NK-92 (cell line): ENCODE data around the gene SRF.

ENCODE experiments used
- DNase-seq: peaks from one replicate; lab custom pipeline; 2025; ENCODE audit not compliant: unreplicated experiment; lab: John Stamatoyannopoulos, UW

The SRF gene

DNA sequence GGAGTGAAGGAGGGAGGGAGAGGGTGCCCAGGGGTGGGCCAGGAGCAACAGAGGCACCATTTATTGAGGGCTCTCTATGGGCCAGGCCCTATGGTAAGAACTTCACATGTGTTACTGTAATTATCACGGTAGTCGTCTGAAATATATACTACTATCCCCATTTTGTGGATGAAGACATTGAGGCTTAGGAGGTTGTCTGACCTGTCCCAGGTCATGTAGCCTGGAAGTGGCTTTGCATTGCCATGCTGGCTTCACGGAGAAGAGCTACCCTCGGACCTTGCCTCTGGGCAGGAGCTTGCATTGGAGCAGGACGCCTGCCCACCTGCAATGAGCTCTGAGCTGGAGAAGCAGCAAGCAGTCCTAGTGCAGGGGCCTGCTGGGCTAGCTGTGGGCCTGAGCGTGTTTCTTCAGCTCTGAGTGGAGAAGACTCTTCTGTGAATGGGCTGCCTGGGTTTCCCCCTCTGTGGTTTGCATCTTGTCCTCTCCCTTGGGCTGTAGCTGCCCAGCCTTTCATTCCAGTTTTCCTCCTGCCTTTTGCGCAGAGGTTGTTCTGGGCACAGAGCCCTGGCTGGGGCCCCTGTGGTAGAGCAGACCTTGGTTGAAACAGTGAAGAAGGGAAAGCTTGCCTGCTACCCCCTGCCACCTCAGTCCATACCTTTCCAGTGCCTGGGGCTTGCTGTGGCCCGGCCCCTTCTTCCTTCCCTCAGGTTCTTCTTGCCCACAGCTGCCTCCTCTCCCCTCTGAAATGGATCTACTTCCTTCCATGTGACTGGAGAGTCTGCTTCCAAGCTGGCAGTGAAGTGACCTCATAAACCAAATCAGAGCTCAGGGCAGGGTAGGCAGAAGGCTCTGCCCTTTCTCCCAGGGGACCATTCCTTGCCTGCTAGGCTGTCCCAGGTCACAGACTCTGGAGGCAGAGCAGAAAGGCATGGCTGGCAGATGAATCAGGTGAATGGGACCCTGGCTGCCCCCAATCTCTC is 24.1 kb upstream of the SRF start:
- no peak for DNase-seq

DNA sequence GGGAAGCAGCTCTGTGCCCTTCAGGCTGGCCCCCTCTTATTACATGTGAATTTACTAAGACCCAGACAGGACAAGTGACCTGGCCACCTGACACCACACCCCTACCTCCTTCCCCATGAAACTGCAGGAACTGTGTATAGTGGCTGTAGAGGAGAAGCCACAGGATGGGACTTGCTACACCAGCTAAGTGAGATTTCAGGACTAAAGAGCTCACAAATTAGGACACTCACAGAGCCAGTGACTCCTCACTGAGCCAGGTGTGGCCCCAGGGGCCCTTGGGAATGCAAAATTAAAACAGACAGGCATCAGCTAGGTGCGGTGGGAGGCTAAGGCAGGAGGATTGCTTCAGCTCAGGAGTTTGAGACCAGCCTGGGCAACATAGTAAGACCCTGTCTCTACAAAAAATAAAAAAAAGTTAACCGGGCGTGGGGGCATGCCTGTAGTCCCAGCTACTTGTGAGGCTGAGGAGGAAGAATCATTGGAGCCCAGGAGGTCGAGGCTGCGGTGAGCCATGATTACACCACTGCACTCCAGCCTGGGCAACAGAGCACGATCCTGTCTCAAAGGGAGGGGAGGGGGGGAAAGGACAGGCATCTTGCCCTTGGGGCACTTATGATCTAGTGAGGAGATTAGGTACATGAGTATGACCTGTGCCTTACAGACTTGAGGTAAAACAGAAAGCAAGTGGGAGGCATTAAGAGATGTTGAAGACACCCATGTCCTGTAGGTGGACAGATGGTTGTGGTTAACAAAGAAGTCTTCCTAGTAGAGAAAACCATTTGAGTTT is 23.2 kb upstream of the SRF start:
- DNase-seq: no peak

DNA sequence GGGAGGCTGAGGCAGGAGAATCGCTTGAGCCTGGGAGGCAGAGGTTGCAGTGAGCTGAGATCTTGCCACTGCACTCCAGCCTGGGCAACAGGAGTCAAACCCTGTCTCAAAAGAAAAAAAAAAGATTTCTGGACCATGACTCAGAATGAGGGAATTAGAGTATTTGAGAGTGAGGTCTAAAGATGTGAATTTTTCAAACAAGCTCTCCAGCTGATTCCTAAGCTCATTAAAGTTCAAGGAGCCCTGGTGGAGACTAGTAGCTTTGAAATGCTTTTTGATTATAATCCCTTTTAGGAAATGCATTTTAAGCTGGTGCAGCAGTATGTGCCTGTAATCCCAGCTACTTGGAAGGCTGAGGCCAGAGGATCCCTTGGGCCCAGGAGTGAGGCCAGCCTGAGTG is 21.8 kb upstream of the SRF start:
- no peak for DNase-seq

DNA sequence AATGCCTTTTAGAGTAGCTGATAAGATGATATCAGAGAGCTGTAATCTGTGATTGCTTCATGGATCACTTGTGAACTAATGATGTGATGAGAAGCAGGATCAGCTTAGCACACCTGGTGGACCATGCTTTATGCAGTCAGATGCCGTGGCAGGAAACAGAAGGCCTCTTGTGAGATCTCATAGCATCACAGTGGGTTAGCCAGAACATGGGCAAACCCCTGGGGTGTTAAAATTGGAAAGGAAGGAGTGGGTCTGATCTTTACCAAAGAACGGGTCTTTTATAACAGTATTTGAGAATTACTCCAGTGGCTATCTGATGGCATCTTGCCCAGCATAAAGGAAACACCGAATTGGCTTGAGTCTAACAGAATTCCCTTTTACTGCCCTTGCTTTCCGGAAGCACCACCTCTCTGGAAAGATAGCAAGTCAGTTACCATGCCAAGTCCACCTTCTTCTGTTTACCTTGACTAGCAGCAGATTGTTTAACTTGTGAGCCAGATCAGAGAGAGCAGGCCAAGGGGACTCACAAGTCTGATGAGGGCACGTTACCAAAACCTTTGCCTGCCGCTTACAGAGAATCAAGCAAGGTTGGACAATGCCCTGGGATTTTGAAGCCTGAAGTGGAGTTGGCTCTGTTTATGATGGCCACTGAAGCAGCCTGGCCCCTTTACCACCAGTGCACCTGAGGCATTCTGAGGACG is 20.9 kb upstream of the SRF start:
- no peak for DNase-seq

DNA sequence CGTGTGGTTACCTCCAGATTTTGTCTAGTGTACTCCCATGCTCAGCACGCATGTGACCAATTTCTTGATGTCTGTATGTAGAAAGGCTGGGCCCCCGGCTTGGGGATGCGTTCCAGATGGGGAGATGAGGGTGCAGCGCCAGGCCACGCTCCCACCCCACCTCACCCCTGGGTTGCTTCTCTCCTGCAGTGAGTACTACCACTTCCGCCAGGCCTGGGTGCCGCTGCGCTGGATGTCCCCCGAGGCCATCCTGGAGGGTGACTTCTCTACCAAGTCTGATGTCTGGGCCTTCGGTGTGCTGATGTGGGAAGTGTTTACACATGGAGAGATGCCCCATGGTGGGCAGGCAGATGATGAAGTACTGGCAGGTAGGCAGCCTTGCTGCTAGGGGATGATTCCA is 11.5 kb upstream of the SRF start:
- no peak for DNase-seq

DNA sequence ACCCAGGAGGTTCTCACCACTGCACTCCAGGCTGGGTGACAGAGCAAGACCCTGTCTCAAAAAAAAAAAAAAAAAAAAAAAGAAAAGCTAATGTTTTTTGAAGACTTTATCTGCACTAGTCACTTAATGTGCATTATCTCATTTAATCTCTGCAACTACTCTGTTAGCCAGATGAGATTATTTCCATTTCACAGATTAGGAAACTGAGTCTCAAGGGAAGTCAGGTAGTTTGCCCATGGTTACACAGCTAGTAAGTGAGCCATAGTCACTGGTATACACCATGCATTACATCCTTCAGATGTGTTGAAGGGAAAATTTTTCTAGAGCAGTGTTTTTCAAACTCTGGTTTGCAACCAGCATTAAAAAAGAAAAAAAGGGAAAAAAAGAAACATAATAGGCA is 7.2 kb upstream of the SRF start:
- DNase-seq: no peak

DNA sequence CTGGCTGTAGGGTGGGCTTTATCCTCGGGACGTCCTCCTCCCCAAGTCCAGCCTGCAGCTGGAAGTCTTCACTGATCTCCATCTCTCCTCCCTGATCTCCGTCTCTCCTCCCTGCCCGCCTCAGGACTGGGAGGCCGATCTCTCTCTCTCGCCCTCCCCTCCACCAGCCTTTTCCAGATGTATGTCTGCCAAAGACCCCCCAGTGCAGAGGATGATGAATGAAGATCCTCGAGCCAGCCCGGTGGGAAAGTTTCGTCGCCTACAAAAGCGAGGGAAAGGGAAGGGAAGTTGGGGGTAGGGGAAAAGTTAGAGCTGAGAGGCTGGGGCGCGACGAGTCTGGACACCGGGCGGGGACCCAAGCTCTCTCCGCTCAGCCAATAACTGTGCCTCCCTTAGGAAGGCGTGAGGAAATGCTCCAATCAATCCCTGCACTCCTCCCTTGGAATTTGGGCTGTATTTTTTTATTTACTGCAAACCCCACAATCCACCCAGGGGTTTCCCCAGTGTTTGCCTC is 595 bp upstream of the SRF start:
- DNase-seq: no peak

DNA sequence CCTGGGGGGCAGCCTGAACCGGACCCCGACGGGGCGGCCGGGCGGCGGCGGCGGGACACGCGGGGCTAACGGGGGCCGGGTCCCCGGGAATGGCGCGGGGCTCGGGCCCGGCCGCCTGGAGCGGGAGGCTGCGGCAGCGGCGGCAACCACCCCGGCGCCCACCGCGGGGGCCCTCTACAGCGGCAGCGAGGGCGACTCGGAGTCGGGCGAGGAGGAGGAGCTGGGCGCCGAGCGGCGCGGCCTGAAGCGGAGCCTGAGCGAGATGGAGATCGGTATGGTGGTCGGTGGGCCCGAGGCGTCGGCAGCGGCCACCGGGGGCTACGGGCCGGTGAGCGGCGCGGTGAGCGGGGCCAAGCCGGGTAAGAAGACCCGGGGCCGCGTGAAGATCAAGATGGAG is 636 bp downstream of the SRF start:
- DNase-seq: no peak

DNA sequence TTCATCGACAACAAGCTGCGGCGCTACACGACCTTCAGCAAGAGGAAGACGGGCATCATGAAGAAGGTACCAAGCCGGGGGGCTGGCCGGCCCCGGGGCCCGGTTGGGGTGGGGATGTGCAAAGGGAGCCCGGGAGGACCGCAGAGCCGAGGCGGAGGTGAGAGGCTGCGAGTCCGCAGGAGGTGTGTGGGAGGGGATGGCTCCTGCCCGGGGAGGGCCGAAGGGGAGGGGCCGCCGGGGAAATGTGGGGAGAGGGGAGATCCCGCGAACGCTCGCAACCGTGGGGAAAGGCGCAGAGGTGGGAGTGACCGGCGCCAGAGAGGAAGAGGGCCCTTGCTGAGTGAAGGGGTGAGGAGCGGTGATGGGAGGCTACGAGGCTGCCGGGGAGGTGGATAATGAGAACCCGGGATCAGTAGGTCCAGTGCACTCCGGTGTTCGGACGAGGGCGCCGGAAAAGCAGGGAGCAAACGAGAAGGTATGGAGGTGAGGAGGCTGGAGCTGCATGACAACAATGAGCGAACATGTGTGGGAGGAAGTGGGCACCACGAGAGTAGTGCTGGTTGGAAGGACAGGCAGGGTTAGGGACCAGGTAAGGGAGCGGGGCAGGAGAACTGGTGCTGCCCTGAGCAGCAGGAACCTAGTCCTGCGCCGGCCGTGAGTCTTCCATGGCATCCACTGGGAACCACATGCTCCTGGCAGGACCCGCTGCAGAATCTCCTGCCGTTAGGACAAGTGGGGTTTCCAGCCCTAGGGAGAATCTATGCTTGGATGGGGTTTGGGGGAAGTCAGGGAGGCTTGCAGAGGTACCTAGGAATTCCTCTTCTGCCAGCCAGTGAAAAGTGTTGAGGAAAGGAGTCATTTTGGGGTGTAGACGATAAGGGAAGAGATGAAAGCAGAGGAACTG is 1.3 kb downstream of the SRF start:
- DNase-seq: no peak

DNA sequence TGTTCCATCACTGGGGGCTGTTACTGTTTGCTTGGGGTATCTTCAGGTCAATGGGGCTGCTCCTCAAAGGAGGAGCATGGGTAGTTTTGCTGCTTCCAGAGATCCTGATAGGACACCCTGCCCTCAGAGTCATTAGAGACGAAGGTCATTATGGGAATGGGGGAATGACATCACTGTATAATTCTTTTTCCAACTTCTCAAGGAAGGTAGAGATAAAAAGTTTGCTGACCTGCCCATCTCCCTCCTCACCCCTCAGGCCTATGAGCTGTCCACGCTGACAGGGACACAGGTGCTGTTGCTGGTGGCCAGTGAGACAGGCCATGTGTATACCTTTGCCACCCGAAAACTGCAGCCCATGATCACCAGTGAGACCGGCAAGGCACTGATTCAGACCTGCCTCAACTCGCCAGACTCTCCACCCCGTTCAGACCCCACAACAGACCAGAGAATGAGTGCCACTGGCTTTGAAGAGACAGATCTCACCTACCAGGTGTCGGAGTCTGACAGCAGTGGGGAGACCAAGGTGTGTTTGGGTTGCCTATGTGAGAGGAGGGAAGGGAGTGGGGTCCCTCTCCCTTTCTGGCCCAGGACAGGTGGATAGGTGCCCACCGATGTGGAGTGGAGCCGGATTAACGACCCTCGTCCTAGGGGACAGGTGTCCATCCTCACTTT is 2.7 kb downstream of the SRF start:
- DNase-seq: no peak

DNA sequence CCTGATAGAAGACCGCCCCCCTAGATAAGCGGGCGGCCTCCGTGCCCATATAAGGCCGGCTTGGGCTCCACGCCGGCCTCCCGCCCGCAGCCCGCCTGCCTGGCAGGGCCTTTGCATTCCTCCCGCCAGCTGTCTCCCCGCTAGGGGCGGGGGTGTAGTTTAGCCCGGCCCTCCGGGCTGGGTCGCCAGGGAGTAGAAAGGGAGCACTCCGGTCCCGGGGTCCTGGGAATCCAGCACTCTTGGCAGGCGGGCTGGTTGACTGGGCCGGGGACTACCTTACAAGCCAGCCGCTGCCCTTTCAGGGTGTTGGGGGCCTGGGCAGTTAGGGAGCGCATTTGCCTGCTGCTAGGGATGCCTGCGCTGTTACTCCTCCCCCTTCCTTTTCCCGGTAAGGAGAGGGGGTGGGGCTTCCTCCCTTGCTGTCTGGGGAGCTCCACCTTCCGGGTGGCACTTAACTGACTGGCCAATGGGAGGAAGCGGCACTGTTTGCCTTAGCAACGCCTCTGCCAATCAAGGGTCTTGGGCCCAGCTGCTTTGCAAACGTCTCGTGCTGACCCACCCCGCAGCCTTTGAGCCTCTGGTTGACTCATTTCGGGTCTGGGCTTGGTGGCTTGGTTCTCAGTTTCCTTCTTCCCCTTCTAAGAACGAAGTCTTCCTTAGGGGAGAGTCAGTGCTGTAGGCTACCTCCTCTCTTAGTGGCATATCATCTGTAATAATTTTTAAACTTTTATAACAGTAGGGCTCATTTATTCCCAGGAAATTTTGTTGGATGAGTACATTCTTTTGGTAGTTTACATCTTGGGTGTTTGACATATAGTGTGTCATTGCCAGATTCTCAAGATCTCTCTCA is 3.4 kb downstream of the SRF start:
- DNase-seq: peak; percentile 58

DNA sequence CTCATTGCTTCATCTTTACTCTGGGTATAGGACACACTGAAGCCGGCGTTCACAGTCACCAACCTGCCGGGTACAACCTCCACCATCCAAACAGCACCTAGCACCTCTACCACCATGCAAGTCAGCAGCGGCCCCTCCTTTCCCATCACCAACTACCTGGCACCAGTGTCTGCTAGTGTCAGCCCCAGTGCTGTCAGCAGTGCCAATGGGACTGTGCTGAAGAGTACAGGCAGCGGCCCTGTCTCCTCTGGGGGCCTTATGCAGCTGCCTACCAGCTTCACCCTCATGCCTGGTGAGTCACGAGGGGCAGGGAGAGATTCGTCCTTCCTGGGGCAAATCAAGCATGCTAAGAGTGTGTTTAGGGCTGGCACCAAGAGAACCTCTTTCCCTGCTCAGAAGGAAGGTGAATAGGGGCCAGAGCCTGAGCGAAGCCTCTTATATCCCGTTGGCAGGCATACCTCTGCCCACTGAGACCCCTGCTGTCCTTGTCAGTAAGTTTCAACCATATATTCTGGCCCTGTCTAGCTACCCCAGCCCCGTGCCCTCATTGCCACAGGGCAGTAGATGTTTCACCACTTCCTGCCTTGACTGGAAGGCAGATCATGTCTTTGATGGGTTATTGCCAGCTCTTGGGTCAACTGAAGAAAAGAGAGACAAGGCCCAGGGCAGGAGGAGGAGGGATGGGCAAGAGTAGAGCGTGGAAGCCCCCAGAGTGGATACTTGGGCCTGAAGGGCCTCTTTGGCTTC is 4.8 kb downstream of the SRF start:
- no peak for DNase-seq

DNA sequence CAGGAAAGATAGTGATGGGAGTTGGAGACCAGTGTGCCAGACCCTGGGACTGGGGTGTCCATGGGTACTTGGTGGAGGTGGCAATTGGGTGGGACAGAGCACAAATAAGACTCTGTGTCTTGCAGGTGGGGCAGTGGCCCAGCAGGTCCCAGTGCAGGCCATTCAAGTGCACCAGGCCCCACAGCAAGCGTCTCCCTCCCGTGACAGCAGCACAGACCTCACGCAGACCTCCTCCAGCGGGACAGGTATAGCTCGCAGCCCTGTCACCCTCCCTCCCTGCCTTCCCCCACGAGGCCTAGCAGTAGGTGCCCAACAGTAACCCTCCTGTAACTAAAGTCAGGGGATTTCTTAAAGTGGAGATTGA is 5.3 kb downstream of the SRF start:
- no peak for DNase-seq

DNA sequence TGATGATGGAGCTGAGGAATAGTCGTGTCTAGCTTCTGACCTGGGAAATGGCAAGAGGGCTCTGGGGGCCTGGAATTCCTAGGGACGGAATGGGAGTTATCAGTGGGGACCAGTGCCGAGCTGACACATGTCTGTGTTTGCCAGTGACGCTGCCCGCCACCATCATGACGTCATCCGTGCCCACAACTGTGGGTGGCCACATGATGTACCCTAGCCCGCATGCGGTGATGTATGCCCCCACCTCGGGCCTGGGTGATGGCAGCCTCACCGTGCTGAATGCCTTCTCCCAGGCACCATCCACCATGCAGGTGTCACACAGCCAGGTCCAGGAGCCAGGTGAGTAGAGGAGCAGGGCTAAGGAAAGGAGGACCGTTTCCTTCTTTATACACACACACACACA is 7.1 kb downstream of the SRF start:
- DNase-seq: no peak

DNA sequence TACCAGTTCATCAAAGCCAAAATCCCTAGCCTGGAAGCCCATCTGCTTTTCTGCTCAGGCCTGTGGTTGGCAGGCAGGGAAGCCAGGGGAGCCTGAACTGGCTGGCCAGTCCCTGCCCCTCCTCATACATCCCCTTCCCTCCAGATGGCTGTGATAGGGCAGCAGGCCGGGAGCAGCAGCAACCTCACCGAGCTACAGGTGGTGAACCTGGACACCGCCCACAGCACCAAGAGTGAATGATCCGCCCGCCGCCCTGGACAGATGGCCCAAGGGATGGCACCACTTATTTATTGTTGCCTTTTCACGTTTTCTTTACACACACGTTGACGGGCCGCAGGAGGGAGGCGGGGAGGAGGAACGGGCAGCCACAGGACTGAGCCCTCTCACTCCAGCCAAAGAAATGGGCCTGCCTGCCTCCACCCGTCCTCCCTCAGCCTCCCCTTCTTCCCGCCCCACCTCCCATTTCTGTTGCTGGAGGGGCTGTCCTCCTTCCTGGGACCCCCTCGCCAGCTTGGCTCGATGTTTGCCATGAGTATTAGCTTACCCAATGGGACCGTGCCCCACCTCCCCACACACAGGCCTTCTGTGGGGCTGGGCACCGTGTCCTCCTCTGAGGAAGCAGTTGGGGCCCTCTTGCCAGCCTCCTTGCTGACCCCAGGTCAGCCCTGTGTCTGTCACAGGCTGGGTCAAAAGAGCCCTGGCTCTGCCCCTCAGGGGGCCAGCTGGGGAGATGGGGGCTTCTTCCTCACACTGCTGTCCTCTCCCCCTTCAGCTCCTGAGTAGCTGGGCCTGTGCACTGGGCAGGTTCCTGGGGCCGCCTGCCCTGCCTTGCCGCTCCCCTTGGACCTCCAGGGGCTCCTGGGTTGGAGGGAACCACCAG is 8.1 kb downstream of the SRF start:
- DNase-seq: no peak

DNA sequence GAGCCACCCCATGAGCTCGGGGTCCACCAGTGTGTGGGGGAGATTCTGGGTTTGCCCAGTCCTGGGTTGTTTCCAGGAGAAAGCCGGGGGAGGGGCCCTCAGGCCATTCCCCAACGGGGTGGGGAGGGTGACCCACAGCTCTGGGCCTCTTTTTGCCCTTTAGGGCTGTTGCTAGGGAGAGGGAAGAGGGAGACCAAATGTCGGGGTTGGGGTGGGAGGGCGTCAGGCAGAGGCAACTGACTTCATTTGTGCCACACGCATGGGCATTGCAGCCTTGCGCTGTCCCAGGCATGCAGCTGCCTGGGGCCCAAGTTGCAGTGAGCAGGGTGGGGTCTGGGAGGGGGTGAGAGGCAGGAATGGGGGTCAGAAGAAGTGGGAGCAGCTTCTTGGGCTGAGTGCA is 9.0 kb downstream of the SRF start:
- DNase-seq: no peak

DNA sequence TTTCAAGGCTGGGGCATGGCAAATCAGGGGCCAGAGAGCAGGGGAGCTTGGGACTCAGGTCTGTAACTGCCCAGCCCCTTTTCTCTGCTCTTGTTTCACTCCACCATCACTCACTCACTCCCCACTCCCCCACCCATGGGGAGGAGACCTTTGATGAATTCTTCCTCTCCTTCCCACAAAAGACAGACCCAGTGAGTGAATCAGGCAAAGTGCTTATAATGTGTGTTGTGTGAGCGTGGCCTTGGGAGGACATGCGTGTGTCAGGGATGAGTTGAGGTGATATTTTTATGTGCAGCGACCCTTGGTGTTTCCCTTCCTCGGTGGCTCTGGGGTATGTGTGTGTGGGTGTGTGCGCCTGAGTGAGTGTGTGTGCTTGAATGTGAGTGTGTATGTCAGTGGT is 9.9 kb downstream of the SRF start:
- DNase-seq: no peak

DNA sequence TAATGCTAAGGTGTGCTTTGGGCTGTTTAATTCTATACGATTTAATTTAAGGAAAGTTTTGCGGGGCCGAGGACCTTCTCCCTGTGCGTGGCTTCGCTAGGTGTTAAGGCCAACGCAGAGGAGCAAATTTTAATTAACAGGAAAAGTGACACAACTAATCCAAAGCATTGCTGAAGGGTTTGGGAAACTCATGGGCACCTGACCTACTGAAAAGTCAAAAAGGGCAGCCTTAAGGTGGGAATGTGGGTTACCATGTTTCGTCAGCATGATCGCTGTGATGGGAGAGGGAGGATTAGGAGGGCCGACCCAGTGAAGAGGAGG is 10.5 kb downstream of the SRF start:
- DNase-seq: no peak
